ENCODE results near the gene STXBP2.

The STXBP2 gene

GRCh38 chr19:7648265-7649014, 11.5 kb downstream of the STXBP2 start:
- DNase-seq (ENCODE audit: low read depth in 1 of 2, low spot score in 1 of 2) = no peak

DNA sequence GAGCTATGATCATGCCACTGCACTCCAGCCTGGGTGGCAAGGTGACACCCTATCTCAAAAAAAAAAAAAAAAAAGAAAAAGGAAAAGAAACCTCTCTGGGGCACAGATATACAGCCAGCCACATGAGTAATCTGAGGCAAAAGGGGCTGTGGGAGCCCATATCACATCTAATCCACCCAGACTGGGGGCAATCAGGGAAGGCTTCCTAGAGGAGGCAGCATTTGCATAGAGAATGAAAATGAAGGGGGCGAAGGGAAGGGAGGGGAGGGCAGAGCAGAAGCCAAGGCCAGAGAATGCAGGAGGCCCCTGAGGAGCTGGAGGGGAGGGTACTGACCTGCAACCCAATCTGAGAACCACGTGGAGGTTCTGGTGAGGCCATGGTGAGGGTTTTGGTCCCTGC, 13.2 kb downstream of the STXBP2 start:
- no peak for DNase-seq (ENCODE audit: low read depth in 1 of 2, low spot score in 1 of 2)

DNA sequence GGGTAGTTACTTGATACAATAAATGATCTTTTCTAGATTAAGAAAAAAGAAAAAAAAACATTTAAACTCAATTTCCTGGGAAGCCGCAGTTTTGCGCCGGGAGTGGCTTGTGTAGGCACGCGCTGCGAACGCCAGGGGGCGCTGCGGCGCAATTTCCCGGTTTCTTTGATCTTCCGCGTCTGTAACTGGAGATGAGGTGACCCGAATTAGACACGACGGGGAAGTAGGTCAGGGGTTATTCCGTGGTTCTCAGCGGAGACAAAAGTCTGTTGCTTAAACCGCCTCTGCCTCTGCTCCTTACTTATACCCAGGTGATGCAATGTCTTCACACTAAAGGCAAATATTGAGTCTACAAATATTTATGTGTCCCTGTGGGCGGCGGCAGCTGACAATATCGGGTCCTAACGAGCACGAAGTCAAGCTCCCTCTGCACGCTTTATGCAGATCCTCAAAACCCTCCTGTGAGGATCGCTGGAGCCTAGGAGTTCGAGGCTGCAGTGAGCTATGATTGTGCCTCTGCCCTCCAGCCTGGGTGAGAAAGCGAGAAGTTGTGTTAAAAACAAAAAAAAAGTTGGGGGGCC, 15.2 kb downstream of the STXBP2 start:
- DNase-seq (ENCODE audit: low read depth in 1 of 2, low spot score in 1 of 2) = peak; percentile 75 to 89

GRCh38 chr19:7654401-7654800, 17.5 kb downstream of the STXBP2 start:
- no peak for DNase-seq (ENCODE audit: low read depth in 1 of 2, low spot score in 1 of 2)

DNA sequence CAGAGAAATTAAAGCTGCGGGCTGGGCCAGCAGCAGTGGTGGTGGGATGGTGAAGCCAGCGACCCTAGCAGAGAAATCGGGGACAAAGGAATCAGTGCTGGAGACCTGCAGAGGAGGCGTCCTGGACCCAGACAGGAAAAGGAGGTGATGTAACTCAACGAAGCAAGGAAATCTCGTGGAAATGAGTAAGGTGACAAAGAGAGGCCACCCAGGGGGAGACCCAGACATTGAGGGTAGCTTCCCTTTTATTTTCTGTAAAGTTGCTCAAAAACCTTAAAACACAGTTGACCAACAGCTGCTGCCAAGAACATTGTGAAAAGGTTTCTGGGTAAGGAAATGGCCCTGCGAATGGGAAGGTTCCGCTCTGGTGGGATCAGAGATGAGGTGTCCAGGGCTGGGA, 18.7 kb downstream of the STXBP2 start:
- DNase-seq (ENCODE audit: low read depth in 1 of 2, low spot score in 1 of 2) = no peak

- DNase-seq (ENCODE audit: low read depth in 1 of 2, low spot score in 1 of 2) = no peak
Observed at GRCh38 chr19:7657131-7657751, 20.3 kb downstream of the STXBP2 start.

GRCh38 chr19:7658219-7658686, 21.3 kb downstream of the STXBP2 start:
- DNase-seq (ENCODE audit: low read depth in 1 of 2, low spot score in 1 of 2) = peak in 1 of 2 donors; percentile 54

- DNase-seq (ENCODE audit: low read depth in 1 of 2, low spot score in 1 of 2) = no peak
Observed at GRCh38 chr19:7661744-7662538, 25.0 kb downstream of the STXBP2 start.

- DNase-seq (ENCODE audit: low read depth in 1 of 2, low spot score in 1 of 2) = no peak
Observed at GRCh38 chr19:7662657-7663056, 25.7 kb downstream of the STXBP2 start.

GRCh38 chr19:7663706-7664105, 26.8 kb downstream of the STXBP2 start:
- no peak for DNase-seq (ENCODE audit: low read depth in 1 of 2, low spot score in 1 of 2)

DNA sequence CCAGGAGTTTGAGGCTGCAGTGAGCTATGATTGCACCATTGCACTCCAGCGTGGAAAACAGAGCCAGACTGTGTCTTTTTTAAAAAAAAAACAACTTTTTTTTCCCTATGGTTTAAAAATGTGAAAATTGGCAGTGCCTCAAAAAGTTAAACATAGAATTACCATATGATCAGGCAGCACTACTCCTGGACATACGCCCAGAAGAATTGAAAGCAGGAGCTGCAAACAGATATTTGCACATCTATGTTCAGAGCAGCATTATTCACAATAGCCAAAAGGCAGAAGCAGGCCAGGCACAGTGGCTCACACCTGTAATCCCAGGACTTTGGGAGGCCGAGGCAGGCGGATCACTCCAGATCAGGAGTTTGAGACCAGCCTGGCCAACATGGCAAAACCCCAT, 28.2 kb downstream of the STXBP2 start:
- DNase-seq (ENCODE audit: low read depth in 1 of 2, low spot score in 1 of 2) = no peak

DNA sequence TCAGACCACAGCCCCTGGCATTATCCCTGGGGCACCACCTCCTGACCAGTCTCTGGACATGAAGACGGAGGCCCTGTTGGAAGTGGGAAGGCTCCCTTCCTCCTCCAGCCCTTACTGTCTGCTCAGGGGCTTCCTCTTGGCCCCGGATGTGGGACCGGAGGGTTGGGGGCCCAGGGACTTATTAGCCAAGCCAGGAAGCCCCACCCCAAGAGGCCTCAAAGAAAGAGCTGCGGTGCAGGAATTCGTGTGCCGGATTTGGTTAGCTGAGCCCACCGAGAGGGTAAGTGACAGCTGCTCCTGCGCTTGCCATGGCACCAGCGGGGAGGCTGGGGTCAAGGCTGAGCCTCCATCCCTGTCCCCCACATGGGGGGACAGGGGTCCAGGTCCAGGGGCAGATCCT, 31.9 kb downstream of the STXBP2 start, which contains the start of gene RETN:
Gene RETN (plus strand): TSS at position 208 of the 400 bp plus-strand sequence. CDS start 278 bp downstream, outside the sequence.
- DNase-seq (ENCODE audit: low read depth in 1 of 2, low spot score in 1 of 2) = no peak

DNA sequence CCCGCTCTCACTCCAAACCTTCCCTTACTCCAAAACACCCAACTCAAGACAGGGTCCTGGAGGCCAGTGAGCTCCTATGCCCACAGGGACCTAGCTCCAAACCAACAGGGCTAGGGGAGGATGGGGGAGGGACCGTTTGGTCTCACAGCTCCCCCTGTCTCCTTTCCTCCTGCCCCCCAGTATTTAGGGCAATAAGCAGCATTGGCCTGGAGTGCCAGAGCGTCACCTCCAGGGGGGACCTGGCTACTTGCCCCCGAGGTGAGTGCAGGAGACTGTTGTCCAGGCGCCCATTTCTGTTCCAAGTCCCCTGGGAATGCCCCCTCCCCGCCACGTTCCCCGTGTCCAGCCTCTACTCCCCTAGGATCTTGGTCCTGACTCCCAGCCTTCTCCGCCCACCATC, 32.7 kb downstream of the STXBP2 start:
- DNase-seq (ENCODE audit: low read depth in 1 of 2, low spot score in 1 of 2) = no peak

- DNase-seq (ENCODE audit: low read depth in 1 of 2, low spot score in 1 of 2) = no peak
Observed at GRCh38 chr19:7670150-7670783, 33.4 kb downstream of the STXBP2 start.

- no peak for DNase-seq (ENCODE audit: low read depth in 1 of 2, low spot score in 1 of 2)
Observed at GRCh38 chr19:7670790-7671189, 33.9 kb downstream of the STXBP2 start.

DNA sequence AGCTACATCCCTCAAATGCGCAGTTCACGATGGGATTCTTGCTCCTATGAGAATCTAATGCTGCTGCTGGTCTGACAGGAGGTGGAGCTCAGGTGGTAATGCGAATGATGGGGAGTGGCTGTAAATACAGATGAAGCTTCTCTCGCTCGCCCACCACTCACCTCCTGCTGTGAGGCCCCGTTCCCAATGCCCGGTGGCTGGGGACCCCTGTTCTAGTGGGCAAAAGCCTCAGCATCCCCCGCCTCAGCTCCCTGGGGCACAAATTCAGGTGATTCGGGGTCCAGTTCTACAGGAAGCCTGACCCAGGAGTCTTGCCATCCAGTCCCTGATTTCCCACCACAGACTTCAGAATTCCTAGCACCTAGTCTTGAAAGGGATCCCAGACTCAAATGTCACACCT, 35.6 kb downstream of the STXBP2 start:
- no peak for DNase-seq (ENCODE audit: low read depth in 1 of 2, low spot score in 1 of 2)

- peak in 1 of 2 donors; percentile 32 for DNase-seq (ENCODE audit: low read depth in 1 of 2, low spot score in 1 of 2)
Observed at GRCh38 chr19:7674010-7675005, 37.4 kb downstream of the STXBP2 start.

DNA sequence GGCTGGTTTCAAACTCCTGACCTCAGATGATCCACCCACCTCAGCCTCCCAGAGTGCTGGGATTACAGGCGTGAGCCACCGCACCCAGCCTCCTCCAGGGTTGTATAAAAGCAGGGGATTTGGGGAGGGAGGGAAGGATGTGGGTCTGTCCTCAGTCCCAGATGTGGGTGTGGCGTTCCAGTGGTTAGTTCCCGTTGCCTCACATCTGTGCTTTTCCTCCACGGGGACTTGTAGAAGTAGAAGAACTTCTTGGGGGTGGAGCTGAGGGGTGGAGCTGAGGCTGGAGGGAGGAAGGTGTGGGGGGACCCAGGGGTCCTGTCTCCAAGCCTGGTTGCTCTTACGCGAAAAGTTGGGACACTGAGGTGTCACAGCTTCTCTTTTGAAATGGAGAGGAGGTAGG, 39.5 kb downstream of the STXBP2 start:
- no peak for DNase-seq (ENCODE audit: low read depth in 1 of 2, low spot score in 1 of 2)

DNA sequence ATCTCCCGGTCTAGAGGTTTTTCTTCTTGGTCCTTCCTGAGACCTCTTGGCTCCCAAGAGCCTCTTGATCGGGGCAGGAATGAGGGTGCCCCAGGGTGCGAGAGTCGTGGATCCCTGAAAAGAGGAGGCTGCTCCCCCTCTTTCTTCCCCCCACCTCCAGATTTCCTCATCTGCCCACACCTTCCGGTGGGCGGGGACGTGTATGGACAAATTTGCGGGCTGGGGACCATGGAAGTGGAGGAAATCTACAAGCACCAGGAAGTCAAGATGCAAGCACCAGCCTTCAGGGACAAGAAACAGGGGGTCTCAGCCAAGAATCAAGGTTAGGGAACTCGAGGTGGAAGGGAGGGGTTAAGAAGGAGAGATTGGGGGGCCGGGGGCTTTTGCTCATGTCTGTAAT, 39.9 kb downstream of the STXBP2 start, which contains the start of gene MCEMP1:
Gene MCEMP1 (plus strand): TSS at position 237 of the 400 bp plus-strand sequence. CDS start 31 bp downstream, at position 268.
- DNase-seq (ENCODE audit: low read depth in 1 of 2, low spot score in 1 of 2) = no peak

Measured in activated CD4-positive, alpha-beta T cell treated with anti-CD3 and anti-CD28 coated beads, Interleukin-2, amount 50 U/mL, for 24 hours (primary cell).